GM12872 (cell line): ENCODE data around the gene MAP2K2.

Source experiments
- CTCF ChIP-seq: IDR thresholded peaks from 3 replicates; pipeline ENCODE4 v1.5.1; 2011; ENCODE audit warnings: low read depth, mild to moderate bottlenecking, low read length, moderate library complexity; ENCODE audit not compliant: insufficient read depth

Gene MAP2K2

GRCh38 chr19:4043966-4044715 lies 79.8 kb downstream of the MAP2K2 start:
- TF ChIP-seq CTCF = no peak

GRCh38 chr19:4043401-4043800 lies 80.5 kb downstream of the MAP2K2 start:
- TF ChIP-seq CTCF = no peak

GRCh38 chr19:4042731-4043082 lies 81.2 kb downstream of the MAP2K2 start:
- TF ChIP-seq CTCF = no peak

- no peak for TF ChIP-seq CTCF
Observed at GRCh38 chr19:4042064-4042730, 81.7 kb downstream of the MAP2K2 start.
